ENCODE measurements around the gene TPD52L2.
"Not testable (repeated sequence)": the region's sequence is repeated elsewhere in the genome, so short reads cannot be mapped to it uniquely, and the experiment has no call there.

The TPD52L2 gene

DNA sequence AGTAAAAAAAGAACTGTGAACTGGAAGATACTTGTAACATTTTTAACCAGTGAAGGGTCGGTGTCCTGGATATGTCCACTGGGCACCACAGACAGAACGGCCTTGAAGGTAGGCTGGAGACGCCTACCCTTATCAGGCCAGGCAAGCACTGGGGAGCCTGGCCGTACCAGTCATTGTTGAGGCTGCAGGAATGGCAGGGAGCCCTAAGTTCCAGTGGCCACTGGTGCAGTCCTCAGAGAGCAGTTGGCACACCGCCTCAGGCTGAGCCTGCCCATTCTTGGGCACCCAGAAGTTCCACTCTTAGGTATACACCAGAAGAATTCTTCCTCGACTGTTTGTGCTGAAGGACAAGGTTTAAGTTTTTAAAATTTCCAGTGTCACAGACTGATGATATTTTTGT, 50.4 kb downstream of the TPD52L2 start:
- peaks cover 13 to 24% of the 10 kb centered on the region in 2 experiments for H3K36me3 ChIP-seq (ENCODE audit: control insufficient read depth in 1 of 2, insufficient read depth in 2 of 2, low read depth in 1 of 2, low read length in 2 of 2)
- H3K4ac ChIP-seq (ENCODE audit: low read depth in 1 of 2, low read length in 2 of 2): no peak overlapping the region
- no peak overlapping the region for H4K91ac ChIP-seq (ENCODE audit: low read length)
- no peaks in the 10 kb centered on the region for H3K9me3 ChIP-seq (ENCODE audit: control insufficient read depth, low read length)
- H3K4me1 ChIP-seq (ENCODE audit: control insufficient read depth, insufficient read depth, low read depth, low read length): peaks cover 29% of the 10 kb centered on the region
- H3K18ac ChIP-seq (ENCODE audit: low read depth in 1 of 2, low read length in 2 of 2): no peak overlapping the region
- peaks cover 14% of the 10 kb centered on the region for H3K79me1 ChIP-seq (replicated peaks; ENCODE audit: low read length, poor library complexity, severe bottlenecking)
- no peaks in the 10 kb centered on the region for H3K27me3 ChIP-seq (ENCODE audit: control insufficient read depth in 1 of 2, insufficient read depth in 1 of 2, low read length in 2 of 2)
- H3K14ac ChIP-seq (ENCODE audit: low read length in 2 of 2): no peak overlapping the region
- H2AK5ac ChIP-seq (ENCODE audit: low read length, severe bottlenecking): no peak overlapping the region
- no peak overlapping the region for H2BK15ac ChIP-seq (ENCODE audit: low read depth, poor library complexity, severe bottlenecking)
- no peak overlapping the region for H2BK120ac ChIP-seq (ENCODE audit: low read depth, low read length)
- no peak overlapping the region for H3K23ac ChIP-seq (ENCODE audit: low read length in 2 of 2)
- no peak overlapping the region for H3K9ac ChIP-seq (ENCODE audit: low read length)
- H3K27ac ChIP-seq (ENCODE audit: low read length, poor library complexity, severe bottlenecking): no peak overlapping the region
- no peak for DNase-seq
- no peak overlapping the region for H2BK12ac ChIP-seq (ENCODE audit: low read length in 2 of 2)
- no peak overlapping the region for H2BK5ac ChIP-seq (ENCODE audit: low read depth, low read length, poor library complexity, severe bottlenecking)
- WGBS: over 99% methylated on average over 5 of the region's 6 CpGs
- no peak overlapping the region for H2AFZ ChIP-seq (ENCODE audit: low read depth, low read length)
- H4K8ac ChIP-seq (ENCODE audit: low read length): no peak overlapping the region
- no peak overlapping the region for H3K4me2 ChIP-seq (ENCODE audit: low read length, poor library complexity, severe bottlenecking)
- no peak overlapping the region for H3K4me3 ChIP-seq (ENCODE audit: insufficient read depth in 1 of 2, low read depth in 1 of 2, low read length in 2 of 2)

- H2AK5ac ChIP-seq (ENCODE audit: low read length, severe bottlenecking); H4K91ac ChIP-seq (ENCODE audit: low read length); H3K9me3 ChIP-seq (ENCODE audit: control insufficient read depth, low read length); H3K4ac ChIP-seq (ENCODE audit: low read depth in 1 of 2, low read length in 2 of 2); H3K4me2 ChIP-seq (ENCODE audit: low read length, poor library complexity, severe bottlenecking); H2BK12ac ChIP-seq (ENCODE audit: low read length in 2 of 2); H3K4me3 ChIP-seq (ENCODE audit: insufficient read depth in 1 of 2, low read depth in 1 of 2, low read length in 2 of 2); H3K27ac ChIP-seq (ENCODE audit: low read length, poor library complexity, severe bottlenecking); H3K9ac ChIP-seq (ENCODE audit: low read length); H2AFZ ChIP-seq (ENCODE audit: low read depth, low read length); H2BK120ac ChIP-seq (ENCODE audit: low read depth, low read length); H2BK5ac ChIP-seq (ENCODE audit: low read depth, low read length, poor library complexity, severe bottlenecking); H3K23ac ChIP-seq (ENCODE audit: low read length in 2 of 2); H3K14ac ChIP-seq (ENCODE audit: low read length in 2 of 2); DNase-seq; H3K27me3 ChIP-seq (ENCODE audit: control insufficient read depth in 1 of 2, insufficient read depth in 1 of 2, low read length in 2 of 2); H4K8ac ChIP-seq (ENCODE audit: low read length); H2BK15ac ChIP-seq (ENCODE audit: low read depth, poor library complexity, severe bottlenecking); H3K18ac ChIP-seq (ENCODE audit: low read depth in 1 of 2, low read length in 2 of 2): not testable (repeated sequence)
- Histone ChIP-seq H3K79me1 (replicated peaks; ENCODE audit: low read length, poor library complexity, severe bottlenecking) (peaks cover 14% of the 10 kb centered on the region), H3K36me3 (ENCODE audit: control insufficient read depth in 1 of 2, insufficient read depth in 2 of 2, low read depth in 1 of 2, low read length in 2 of 2) (peaks cover 13 to 30% of the 10 kb centered on the region in 2 experiments), H3K4me1 (ENCODE audit: control insufficient read depth, insufficient read depth, low read depth, low read length) (peaks cover 26% of the 10 kb centered on the region)
- WGBS: 99% methylated on average over 7 of the region's 8 CpGs
Observed at GRCh38 chr20:63916371-63916939, 51.4 kb downstream of the TPD52L2 start.

DNA sequence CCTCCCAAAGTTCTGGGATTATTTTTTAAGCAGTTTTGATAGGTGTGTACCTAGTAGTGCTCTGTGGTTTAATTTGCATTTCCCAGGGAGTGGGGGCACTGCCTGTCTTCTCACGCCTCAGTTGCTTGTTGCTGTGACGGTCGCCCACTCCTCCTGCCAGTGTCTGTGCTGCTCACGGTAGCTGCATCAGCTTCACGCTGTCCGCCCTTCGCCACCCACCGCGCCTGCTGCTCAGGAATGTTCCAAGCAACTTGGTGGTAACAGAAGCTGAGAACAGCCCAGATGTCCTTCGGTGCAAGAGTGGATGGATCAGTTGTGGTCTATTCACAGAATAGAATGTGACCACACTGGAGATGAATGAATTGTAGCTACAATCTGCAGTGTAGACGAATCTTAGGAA, 52.7 kb downstream of the TPD52L2 start:
- no peak for DNase-seq
- no peaks in the 10 kb centered on the region for H3K27me3 ChIP-seq (ENCODE audit: control insufficient read depth in 1 of 2, insufficient read depth in 1 of 2, low read length in 2 of 2)
- H3K9ac ChIP-seq (ENCODE audit: low read length): no peak overlapping the region
- no peak overlapping the region for H2BK120ac ChIP-seq (ENCODE audit: low read depth, low read length)
- no peak overlapping the region for H2AFZ ChIP-seq (ENCODE audit: low read depth, low read length)
- H2AK5ac ChIP-seq (ENCODE audit: low read length, severe bottlenecking): no peak overlapping the region
- H3K4ac ChIP-seq (ENCODE audit: low read depth in 1 of 2, low read length in 2 of 2): no peak overlapping the region
- H3K27ac ChIP-seq (ENCODE audit: low read length, poor library complexity, severe bottlenecking): peak overlapping the region; percentile 33
- no peak overlapping the region for H3K23ac ChIP-seq (ENCODE audit: low read length in 2 of 2)
- peaks cover 16 to 41% of the 10 kb centered on the region in 2 experiments for H3K36me3 ChIP-seq (ENCODE audit: control insufficient read depth in 1 of 2, insufficient read depth in 2 of 2, low read depth in 1 of 2, low read length in 2 of 2)
- no peak overlapping the region for H3K4me2 ChIP-seq (ENCODE audit: low read length, poor library complexity, severe bottlenecking)
- no peak overlapping the region for H3K4me3 ChIP-seq (ENCODE audit: insufficient read depth in 1 of 2, low read depth in 1 of 2, low read length in 2 of 2)
- no peak overlapping the region for H2BK12ac ChIP-seq (ENCODE audit: low read length in 2 of 2)
- no peak overlapping the region for H4K91ac ChIP-seq (ENCODE audit: low read length)
- H3K14ac ChIP-seq (ENCODE audit: low read length in 2 of 2): no peak overlapping the region
- H3K79me1 ChIP-seq (replicated peaks; ENCODE audit: low read length, poor library complexity, severe bottlenecking): peaks cover 24% of the 10 kb centered on the region
- 95% methylated on average over 11 of the region's 11 CpGs for WGBS
- H3K18ac ChIP-seq (ENCODE audit: low read depth in 1 of 2, low read length in 2 of 2): no peak overlapping the region
- no peaks in the 10 kb centered on the region for H3K9me3 ChIP-seq (ENCODE audit: control insufficient read depth, low read length)
- no peak overlapping the region for H2BK5ac ChIP-seq (ENCODE audit: low read depth, low read length, poor library complexity, severe bottlenecking)
- no peak overlapping the region for H2BK15ac ChIP-seq (ENCODE audit: low read depth, poor library complexity, severe bottlenecking)
- peaks cover 17% of the 10 kb centered on the region for H3K4me1 ChIP-seq (ENCODE audit: control insufficient read depth, insufficient read depth, low read depth, low read length)
- no peak overlapping the region for H4K8ac ChIP-seq (ENCODE audit: low read length)

DNA sequence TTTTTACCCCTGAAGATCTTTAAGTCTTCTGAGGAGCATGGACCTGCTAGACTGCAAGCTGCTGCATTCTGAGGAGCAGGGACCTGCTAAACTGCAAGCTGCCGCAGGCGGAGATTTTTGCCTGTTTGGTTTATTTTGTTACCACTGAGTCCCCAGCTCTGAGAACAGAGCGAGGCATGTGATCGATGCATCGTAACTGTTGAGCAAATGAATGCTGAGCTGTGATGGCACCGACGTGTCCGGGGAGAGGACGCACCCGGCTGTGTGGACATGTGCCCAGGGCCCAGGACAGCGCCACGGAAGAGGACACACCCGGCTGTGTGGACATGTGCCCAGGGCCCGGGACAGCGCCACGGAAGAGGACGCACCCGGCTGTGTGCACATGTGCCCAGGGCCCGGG, 54.1 kb downstream of the TPD52L2 start:
- peaks cover 27% of the 10 kb centered on the region for H3K79me1 ChIP-seq (replicated peaks; ENCODE audit: low read length, poor library complexity, severe bottlenecking)
- H3K14ac ChIP-seq (ENCODE audit: low read length in 2 of 2): no peak overlapping the region
- H3K27ac ChIP-seq (ENCODE audit: low read length, poor library complexity, severe bottlenecking): no peak overlapping the region
- no peak overlapping the region for H3K4ac ChIP-seq (ENCODE audit: low read depth in 1 of 2, low read length in 2 of 2)
- no peak overlapping the region for H3K18ac ChIP-seq (ENCODE audit: low read depth in 1 of 2, low read length in 2 of 2)
- peaks cover 16 to 41% of the 10 kb centered on the region in 2 experiments for H3K36me3 ChIP-seq (ENCODE audit: control insufficient read depth in 1 of 2, insufficient read depth in 2 of 2, low read depth in 1 of 2, low read length in 2 of 2)
- no peaks in the 10 kb centered on the region for H3K27me3 ChIP-seq (ENCODE audit: control insufficient read depth in 1 of 2, insufficient read depth in 1 of 2, low read length in 2 of 2)
- H2BK120ac ChIP-seq (ENCODE audit: low read depth, low read length): no peak overlapping the region
- H3K9me3 ChIP-seq (ENCODE audit: control insufficient read depth, low read length): no peaks in the 10 kb centered on the region
- H4K8ac ChIP-seq (ENCODE audit: low read length): no peak overlapping the region
- no peak overlapping the region for H2BK5ac ChIP-seq (ENCODE audit: low read depth, low read length, poor library complexity, severe bottlenecking)
- H2BK15ac ChIP-seq (ENCODE audit: low read depth, poor library complexity, severe bottlenecking): no peak overlapping the region
- peaks cover 6% of the 10 kb centered on the region for H3K4me1 ChIP-seq (ENCODE audit: control insufficient read depth, insufficient read depth, low read depth, low read length)
- no peak overlapping the region for H2AFZ ChIP-seq (ENCODE audit: low read depth, low read length)
- no peak overlapping the region for H3K9ac ChIP-seq (ENCODE audit: low read length)
- no peak overlapping the region for H3K4me3 ChIP-seq (ENCODE audit: insufficient read depth in 1 of 2, low read depth in 1 of 2, low read length in 2 of 2)
- no peak overlapping the region for H3K4me2 ChIP-seq (ENCODE audit: low read length, poor library complexity, severe bottlenecking)
- no peak overlapping the region for H4K91ac ChIP-seq (ENCODE audit: low read length)
- 96% methylated on average over 10 of the region's 19 CpGs for WGBS
- H2AK5ac ChIP-seq (ENCODE audit: low read length, severe bottlenecking): no peak overlapping the region
- no peak overlapping the region for H3K23ac ChIP-seq (ENCODE audit: low read length in 2 of 2)
- no peak overlapping the region for H2BK12ac ChIP-seq (ENCODE audit: low read length in 2 of 2)
- DNase-seq: no peak

Measured in mesenchymal stem cell (in vitro differentiated cells and primary cell).